ENCODE measurements around the gene NR0B2.
"Not testable (repeated sequence)": the region's sequence is repeated elsewhere in the genome, so short reads cannot be mapped to it uniquely, and the experiment has no call there.

The NR0B2 gene

GRCh38 chr1:26913754-26914619, at the start of gene NR0B2:
Gene NR0B2 (minus strand): TSS chr1:26913975. CDS start chr1:26913940, 35 bp downstream.
- no peak for FAIRE-seq

DNA sequence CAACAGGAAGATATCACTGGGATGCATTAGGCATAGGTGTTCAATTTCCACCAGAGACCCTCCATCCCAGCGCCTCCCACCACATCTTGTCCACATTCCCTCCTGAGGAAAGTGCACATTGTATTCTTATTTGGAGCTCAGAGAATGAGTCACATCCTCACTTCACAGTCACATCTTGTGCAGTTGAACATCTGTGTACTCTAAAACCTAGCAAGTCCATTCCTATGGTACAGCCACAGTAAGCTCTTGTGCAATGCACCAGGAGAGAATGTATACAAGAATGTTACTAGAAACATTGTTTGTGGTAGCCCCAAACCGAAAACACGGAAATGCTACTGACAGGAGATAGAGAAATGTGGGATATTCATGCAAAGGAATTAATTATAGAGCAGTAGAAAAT, 48.1 kb upstream of the NR0B2 start:
- no peak for FAIRE-seq

DNA sequence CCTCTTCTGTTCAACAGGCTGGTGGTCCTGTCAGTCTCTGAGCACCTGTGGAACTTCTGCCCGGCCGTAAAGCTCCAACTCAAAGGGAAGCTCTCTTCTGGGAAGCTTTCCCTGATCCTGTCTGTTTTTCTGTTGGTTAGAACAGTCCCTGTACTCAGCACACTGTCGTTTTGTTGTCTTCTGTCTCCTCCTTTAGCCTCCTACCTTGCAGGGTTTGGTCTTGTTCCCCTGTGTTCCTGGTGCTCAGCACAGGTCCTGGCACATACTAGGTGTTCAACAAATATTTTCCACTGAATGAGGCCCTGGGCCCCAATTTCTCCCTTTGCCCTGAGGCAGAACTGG, 46.8 kb upstream of the NR0B2 start:
- FAIRE-seq = no peak

GRCh38 chr1:26959722-26960624, 46.2 kb upstream of the NR0B2 start, which contains the start of gene KDF1:
Gene KDF1 (minus strand): TSS chr1:26960468. CDS start chr1:26952380, 8,088 bp downstream.
- FAIRE-seq = no peak

- FAIRE-seq = no peak
Observed at GRCh38 chr1:26959270-26959669, 45.5 kb upstream of the NR0B2 start.

GRCh38 chr1:26957306-26957705, 43.5 kb upstream of the NR0B2 start:
- no peak for FAIRE-seq

- no peak for FAIRE-seq
Observed at GRCh38 chr1:26956321-26956720, 42.5 kb upstream of the NR0B2 start.

DNA sequence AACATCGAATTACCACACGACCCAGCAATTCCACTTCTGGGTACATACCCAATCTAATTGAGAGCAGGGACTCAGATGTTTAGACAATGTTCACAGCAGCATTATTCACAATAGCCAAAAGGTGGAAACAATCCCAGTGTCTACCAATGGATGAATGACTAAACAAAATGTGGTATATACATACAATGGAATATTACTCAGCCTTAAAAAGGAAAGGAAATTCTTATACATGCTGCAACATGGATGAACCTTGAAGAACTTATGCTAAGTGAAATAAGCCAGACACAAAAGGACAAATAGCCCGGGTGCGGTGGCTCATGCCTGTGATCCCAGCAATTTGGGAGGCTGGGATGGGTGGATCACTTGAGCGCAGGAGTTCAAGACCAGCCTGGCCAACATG, 39.6 kb upstream of the NR0B2 start:
- no peak for FAIRE-seq

GRCh38 chr1:26951821-26952497, 38.2 kb upstream of the NR0B2 start:
- FAIRE-seq = no peak

GRCh38 chr1:26951216-26951615, 37.4 kb upstream of the NR0B2 start:
- FAIRE-seq = no peak

DNA sequence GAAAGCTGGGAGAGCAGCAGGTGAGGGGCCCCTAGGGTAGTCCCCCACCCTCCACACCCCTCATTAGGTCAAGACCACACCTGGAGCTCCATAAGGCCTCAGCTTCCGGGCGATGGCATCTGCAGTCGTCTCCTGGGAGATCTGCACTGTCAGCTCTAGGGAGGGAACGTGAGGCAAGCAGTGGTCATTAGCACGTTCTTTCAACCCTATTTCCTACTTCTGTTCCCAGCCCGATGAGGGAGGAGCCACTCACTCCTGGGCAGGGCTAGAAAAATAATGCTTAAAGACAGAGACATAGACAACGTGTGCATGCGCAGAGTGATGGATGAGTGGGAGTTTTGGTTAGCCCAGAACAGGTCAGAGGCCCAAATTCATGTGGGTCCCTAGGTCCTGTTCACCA, 36.8 kb upstream of the NR0B2 start:
- no peak for FAIRE-seq

DNA sequence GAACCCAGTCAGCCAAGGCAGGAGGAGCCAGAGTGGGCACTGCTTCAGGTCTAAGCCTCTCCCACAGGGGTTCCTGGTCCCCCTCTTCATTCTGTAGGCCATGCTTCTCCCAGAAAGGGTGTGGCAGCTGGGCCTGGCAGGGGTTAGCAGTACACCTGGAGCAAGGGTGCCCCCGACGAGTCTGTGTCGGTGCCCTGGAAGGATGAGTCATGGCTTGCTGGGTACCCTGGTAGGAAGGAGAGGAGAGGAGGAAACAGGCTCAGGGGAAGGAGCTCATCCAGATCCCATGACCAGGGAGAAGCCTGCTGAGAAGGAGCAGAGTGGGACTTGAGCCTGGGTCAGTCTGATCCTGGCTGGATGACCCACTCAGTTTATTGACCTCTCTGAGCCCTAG, 36.1 kb upstream of the NR0B2 start:
- FAIRE-seq = no peak

DNA sequence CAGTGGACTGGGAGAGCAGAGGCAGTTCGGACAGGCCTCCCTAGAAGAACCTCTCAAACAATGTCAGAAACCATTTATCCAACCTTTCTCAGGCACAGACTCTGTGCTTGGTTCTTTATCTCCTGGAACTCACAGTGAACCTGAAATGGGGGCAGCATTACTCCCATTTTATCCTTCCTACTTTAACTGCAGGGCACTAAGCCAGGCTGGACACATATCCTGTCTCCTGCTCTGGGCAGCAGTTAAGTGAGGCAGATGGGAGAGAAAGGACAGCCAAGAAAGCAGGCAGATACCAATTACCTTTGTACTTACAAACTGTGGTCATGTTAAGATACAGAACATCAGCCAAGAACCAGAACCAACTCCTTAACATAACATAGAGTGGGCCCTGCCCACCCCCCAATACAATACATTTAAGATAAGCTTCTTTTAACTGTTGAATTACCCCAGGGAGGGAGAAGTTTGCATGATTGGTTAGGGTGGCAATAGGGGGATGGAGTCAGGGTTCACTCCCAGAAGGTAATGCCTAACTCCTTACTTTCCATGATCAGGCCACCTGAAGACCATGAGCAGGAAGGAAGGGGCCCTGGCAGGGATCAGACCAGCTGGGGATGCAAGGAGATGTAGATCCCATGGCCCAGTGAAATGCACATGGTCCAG, 35.6 kb upstream of the NR0B2 start:
- no peak for FAIRE-seq

DNA sequence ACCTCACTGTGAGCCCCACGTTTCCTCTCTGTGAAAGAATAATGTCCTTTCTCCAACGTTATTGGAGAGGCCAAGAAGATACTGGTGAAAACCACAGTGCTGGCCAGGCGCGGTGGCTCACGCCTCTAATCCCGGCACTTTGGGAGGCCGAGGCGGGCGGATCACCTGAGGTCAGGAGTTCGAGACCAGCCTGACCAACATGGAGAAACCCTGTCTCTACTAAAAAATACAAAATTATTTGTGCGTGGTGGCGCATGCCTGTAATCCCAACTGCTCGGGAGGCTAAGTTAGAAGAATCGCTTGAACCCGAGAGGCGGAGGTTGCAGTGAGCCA, 34.9 kb upstream of the NR0B2 start:
- FAIRE-seq = not testable (repeated sequence)

DNA sequence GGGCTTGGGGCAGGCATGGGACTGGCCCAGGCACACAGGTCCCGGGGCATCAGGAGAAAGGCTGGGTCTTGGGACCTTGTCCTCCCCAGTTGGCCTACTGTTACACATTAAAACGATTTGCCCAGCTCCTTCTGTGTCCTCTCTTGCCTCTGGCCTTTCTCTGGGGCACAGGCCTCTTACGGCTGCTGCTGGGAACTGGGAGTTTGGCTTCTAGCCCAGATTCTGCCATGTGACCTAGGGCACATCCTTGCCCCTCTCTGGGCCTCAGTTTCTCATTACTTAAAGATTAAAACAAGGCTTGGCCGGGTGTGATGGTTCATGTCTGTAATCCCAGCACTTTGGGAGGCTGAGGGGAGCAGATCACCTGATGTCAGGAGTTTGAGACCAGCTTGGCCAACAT, 32.5 kb upstream of the NR0B2 start:
- FAIRE-seq = no peak

- FAIRE-seq = no peak
Observed at GRCh38 chr1:26945728-26946127, 32.0 kb upstream of the NR0B2 start.

GRCh38 chr1:26945138-26945537, 31.4 kb upstream of the NR0B2 start:
- no peak for FAIRE-seq

DNA sequence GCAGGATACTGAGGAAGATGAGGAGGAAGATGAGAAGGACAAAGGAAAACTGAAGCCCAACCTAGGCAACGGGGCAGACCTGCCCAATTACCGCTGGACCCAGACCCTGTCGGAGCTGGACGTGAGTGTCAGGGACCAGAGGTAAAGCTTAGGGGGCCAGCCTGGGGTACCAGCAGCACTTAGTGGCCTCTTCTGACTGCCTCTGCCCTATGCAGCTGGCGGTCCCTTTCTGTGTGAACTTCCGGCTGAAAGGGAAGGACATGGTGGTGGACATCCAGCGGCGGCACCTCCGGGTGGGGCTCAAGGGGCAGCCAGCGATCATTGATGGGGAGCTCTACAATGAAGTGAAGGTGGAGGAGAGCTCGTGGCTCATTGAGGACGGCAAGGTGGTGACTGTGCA, 28.9 kb upstream of the NR0B2 start:
- no peak for FAIRE-seq

GRCh38 chr1:26941311-26941710, 27.5 kb upstream of the NR0B2 start:
- no peak for FAIRE-seq

DNA sequence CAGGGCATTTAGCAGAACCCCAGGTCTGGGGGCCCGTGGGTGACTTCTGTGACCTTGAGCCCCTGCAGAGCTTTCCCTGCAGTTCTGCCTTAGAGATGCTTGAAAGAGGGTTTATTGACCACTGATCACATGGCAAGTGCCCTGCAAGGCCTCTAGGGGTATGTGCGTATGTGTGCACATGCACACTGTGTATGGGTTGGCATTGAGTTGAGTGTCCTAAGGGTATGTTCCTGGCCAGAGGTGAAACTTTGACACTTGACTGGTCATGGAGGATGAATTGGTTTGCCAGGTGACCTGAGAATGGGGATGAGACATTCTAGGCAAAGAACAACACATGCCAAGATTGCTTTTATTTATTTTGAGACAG, 24.9 kb upstream of the NR0B2 start:
- no peak for FAIRE-seq

DNA sequence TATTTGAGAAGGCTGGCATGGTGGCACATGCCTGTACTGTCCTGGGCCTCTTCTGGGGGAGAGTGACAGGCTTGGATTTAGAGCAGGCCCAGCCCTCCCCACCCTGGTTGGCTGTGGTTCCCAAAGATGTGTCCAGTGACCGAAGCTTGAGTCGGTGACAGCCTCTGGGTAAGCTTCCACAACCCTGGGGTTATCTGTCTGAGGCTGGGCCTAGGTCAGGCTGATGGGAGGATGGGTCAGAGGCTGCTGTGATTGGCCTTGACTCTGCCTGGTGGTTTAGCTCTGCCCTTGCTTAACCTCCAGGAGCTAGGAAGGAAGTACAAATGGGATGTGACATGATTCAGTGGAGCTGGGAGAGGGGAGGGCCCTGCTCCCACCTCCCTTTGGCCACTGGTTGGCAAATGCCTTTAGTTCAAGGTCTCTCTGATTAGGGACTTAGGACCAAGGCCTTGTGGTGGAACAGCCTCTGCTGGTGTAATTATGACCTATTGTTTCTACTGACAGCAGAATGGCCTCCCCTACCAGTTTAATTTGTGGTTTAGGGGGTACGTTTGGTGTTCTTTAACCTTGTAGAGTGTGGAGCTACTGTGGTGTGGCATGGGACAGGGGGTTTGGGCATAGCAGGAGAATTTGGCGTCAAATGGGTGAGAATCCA, 24.4 kb upstream of the NR0B2 start:
- FAIRE-seq = no peak

DNA sequence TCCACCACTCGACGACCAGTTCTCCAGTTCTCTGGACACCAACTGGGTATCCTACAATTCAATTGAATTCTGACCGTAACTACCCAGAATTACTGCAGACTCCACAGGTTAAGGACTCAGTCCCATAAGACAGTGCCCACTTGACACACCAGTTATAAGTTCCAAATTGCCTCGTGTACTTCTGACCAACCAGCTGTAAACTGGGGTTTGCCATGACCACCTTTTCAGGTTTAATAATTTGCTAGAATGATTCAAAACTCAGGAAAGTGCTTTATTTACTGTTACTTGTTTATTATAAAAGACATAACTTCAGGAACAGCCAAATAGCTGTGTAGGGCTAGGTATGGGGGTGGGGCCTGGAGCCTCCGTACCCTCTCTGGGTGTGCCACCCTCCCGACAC, 23.0 kb upstream of the NR0B2 start:
- no peak for FAIRE-seq

DNA sequence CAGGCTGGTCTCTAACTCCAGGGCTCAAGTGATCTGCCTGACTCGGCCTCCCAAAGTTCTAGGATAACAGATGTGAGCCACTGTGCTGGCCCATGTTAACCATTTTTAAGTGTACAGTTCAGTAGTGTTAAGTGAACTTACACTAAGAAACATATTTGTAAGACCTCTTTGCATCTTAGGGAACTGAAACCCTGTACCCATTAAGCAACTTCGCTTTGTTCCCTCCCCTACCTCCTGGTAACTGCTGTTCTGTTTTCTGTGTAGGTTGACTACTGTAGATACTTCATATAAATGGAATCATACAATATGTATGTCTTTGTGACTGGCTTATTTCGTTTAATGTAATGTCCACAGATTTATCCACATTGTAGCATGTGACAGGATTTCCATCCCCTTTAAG, 18.8 kb upstream of the NR0B2 start:
- no peak for FAIRE-seq

Data from TTC549 (cell line).